KMS-11 (cell line): Measurements from ENCODE around the gene FADS2.

Source experiments
- H2AFZ ChIP-seq: fragments of 200-600 bp; sonication (generic); 2 replicates; pipeline ENCODE4 v1.6.1; 2016; ENCODE audit warnings: antibody characterized with exemption, mixed run types, low read depth
- H3K27ac ChIP-seq: fragments of 200-600 bp; sonication (generic); 2 replicates; pipeline ENCODE4 v1.6.1; 2016; ENCODE audit warnings: mild to moderate bottlenecking, mixed run types
- H3K27me3 ChIP-seq: fragments of 200-600 bp; sonication (generic); 2 replicates; pipeline ENCODE4 v1.6.1; 2017; ENCODE audit warnings: mild to moderate bottlenecking, low read depth, mixed run types, moderate library complexity; ENCODE audit not compliant: insufficient read depth
- H3K36me3 ChIP-seq: fragments of 200-600 bp; sonication (generic); 2 replicates; pipeline ENCODE4 v1.6.1; 2017; ENCODE audit warnings: mild to moderate bottlenecking, mixed run types; ENCODE audit not compliant: insufficient read depth
- H3K4me1 ChIP-seq: fragments of 200-600 bp; sonication (generic); 2 replicates; pipeline ENCODE4 v1.6.1; 2016; ENCODE audit warnings: mild to moderate bottlenecking, low read depth, mixed run types; ENCODE audit not compliant: poor library complexity, severe bottlenecking
- H3K4me2 ChIP-seq: fragments of 200-600 bp; sonication (generic); 2 replicates; pipeline ENCODE4 v1.7.0; 2016; ENCODE audit warnings: mild to moderate bottlenecking, mixed run types
- H3K4me3 ChIP-seq: fragments of 200-600 bp; sonication (generic); IDR thresholded peaks from 2 replicates; pipeline ENCODE4 v1.6.1; 2017; ENCODE audit warnings: low read depth, low read length, mixed read lengths; ENCODE audit not compliant: insufficient read depth
- H3K79me2 ChIP-seq: fragments of 200-600 bp; sonication (generic); 2 replicates; pipeline ENCODE4 v1.6.1; 2016; ENCODE audit warnings: low read depth, mixed run types; ENCODE audit not compliant: insufficient read depth
- H3K9ac ChIP-seq: fragments of 200-600 bp; sonication (generic); 2 replicates; pipeline ENCODE4 v1.6.1; 2016; ENCODE audit warnings: mild to moderate bottlenecking, mixed run types
- H4K20me1 ChIP-seq: fragments of 200-600 bp; sonication (generic); 2 replicates; pipeline ENCODE4 v1.6.1; 2016; ENCODE audit warnings: mild to moderate bottlenecking, mixed run types; ENCODE audit not compliant: insufficient read depth
- TF ChIP-seq, protein P1 (sequence below): fragments of 200-600 bp; sonication (generic); conservative IDR thresholded peaks from 2 replicates; pipeline ENCODE4 v1.6.1; 2017; ENCODE audit warnings: low read depth, mild to moderate bottlenecking, antibody characterized with exemption, low read length, moderate library complexity, mixed read lengths

The FADS2 gene

DNA sequence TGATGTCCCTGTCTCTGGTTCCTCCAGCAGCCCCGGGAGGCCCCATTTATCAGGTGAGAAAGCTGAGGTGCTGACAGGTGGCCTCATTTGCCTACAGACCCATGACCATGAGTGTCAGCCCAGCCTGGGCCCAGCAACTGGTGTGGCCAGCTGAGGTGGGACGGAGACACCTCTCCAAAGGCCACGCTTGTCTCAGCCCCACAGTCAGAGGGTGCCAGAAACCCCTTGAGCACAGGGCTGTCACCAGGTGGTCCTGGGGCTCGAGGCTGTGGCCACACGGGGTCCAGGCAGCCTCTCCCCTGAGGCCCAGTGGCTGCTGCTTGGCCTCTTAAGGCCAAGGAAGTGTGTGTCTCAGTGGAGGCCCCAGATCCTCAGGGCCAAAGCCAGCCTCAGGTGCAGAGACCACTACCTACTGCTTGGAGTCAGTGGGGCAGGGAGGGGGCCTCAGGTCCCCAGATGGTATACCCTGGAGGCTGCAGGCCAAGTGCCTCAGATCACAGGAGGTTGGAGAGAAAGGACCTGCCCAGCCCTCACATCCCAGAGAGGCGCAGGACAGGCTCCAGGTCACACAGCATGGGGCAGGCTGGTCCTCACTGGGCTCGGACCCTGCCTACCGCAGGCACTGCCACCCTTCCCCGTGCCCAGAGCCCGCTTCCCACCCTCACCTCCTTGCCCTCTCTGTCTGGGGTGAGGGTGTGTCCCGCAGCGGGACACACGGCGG lies 77.9 kb downstream of the FADS2 start:
- H3K9ac ChIP-seq: no peak overlapping the region
- H3K4me1 ChIP-seq: peaks cover 28% of the 10 kb centered on the region
- no peaks in the 10 kb centered on the region for H3K79me2 ChIP-seq
- H3K36me3 ChIP-seq: no peaks in the 10 kb centered on the region
- H2AFZ ChIP-seq: no peak overlapping the region
- H4K20me1 ChIP-seq: no peaks in the 10 kb centered on the region
- TF ChIP-seq, protein P1, sequence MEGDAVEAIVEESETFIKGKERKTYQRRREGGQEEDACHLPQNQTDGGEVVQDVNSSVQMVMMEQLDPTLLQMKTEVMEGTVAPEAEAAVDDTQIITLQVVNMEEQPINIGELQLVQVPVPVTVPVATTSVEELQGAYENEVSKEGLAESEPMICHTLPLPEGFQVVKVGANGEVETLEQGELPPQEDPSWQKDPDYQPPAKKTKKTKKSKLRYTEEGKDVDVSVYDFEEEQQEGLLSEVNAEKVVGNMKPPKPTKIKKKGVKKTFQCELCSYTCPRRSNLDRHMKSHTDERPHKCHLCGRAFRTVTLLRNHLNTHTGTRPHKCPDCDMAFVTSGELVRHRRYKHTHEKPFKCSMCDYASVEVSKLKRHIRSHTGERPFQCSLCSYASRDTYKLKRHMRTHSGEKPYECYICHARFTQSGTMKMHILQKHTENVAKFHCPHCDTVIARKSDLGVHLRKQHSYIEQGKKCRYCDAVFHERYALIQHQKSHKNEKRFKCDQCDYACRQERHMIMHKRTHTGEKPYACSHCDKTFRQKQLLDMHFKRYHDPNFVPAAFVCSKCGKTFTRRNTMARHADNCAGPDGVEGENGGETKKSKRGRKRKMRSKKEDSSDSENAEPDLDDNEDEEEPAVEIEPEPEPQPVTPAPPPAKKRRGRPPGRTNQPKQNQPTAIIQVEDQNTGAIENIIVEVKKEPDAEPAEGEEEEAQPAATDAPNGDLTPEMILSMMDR: no peak
- no peak overlapping the region for H3K27ac ChIP-seq
- no peaks in the 10 kb centered on the region for H3K27me3 ChIP-seq
- no peak overlapping the region for H3K4me3 ChIP-seq
- no peak overlapping the region for H3K4me2 ChIP-seq

DNA sequence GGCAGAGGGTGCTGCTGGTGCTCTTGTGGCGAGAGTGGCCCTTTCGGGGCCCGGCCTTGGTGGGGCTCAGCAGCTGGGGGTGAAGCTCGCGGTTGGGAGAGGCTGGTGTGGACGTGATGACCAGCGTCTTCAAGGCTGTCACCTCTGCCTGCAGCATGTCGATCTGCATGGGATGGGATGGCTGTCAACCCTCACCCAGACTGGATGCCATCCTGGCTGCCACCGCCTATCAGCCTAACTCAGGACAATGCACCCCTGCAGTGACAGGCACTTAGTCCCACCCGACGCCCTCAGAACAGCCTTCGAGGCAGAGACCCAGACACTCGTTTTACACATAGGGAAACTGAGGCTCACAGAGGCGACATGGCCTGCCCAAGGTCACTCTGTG lies 78.4 kb downstream of the FADS2 start:
- Histone ChIP-seq H4K20me1 (no peaks in the 10 kb centered on the region), H3K4me3 (no peak overlapping the region), H3K4me2 (no peak overlapping the region), H3K4me1 (peaks cover 28% of the 10 kb centered on the region), H2AFZ (no peak overlapping the region), H3K9ac (no peak overlapping the region), H3K36me3 (no peaks in the 10 kb centered on the region), H3K27me3 (no peaks in the 10 kb centered on the region), H3K79me2 (no peaks in the 10 kb centered on the region), H3K27ac (no peak overlapping the region)
- TF ChIP-seq, protein P1: no peak

GRCh38 chr11:61907282-61907681 lies 79.2 kb downstream of the FADS2 start:
- Histone ChIP-seq H3K9ac (no peak overlapping the region), H3K27me3 (no peaks in the 10 kb centered on the region), H3K4me2 (no peak overlapping the region), H4K20me1 (no peaks in the 10 kb centered on the region), H3K27ac (no peak overlapping the region), H3K36me3 (no peaks in the 10 kb centered on the region), H3K4me1 (peaks cover 28% of the 10 kb centered on the region), H2AFZ (no peak overlapping the region), H3K4me3 (no peak overlapping the region), H3K79me2 (no peaks in the 10 kb centered on the region)
- TF ChIP-seq, protein P1: no peak

- H3K36me3 ChIP-seq: no peaks in the 10 kb centered on the region
- H3K9ac ChIP-seq: peak overlapping the region; percentile 78; the same call in 1 of the 2 replicates
- TF ChIP-seq, protein P1: no peak
- H3K27ac ChIP-seq: peak overlapping the region; percentile 78
- no peaks in the 10 kb centered on the region for H4K20me1 ChIP-seq
- H2AFZ ChIP-seq: peak overlapping the region; percentile 54; the same call in 1 of the 2 replicates
- peaks cover 28% of the 10 kb centered on the region for H3K4me1 ChIP-seq
- no peaks in the 10 kb centered on the region for H3K79me2 ChIP-seq
- peak overlapping the region; percentile 89 for H3K4me2 ChIP-seq
- no peak overlapping the region for H3K4me3 ChIP-seq
- no peaks in the 10 kb centered on the region for H3K27me3 ChIP-seq
Measured at GRCh38 chr11:61907871-61908729, 80.0 kb downstream of the FADS2 start.
